ENCODE results near the gene DBR1. TPM values are rescaled to one million over a fixed set of nuclear protein-coding genes. Genes with fewer than 3 reads are reported as not detected.

DBR1 gene
- total and polyA plus RNA-seq, 8 donors, result 16.7 to 21.5 (median 20.2) TPM

DNA sequence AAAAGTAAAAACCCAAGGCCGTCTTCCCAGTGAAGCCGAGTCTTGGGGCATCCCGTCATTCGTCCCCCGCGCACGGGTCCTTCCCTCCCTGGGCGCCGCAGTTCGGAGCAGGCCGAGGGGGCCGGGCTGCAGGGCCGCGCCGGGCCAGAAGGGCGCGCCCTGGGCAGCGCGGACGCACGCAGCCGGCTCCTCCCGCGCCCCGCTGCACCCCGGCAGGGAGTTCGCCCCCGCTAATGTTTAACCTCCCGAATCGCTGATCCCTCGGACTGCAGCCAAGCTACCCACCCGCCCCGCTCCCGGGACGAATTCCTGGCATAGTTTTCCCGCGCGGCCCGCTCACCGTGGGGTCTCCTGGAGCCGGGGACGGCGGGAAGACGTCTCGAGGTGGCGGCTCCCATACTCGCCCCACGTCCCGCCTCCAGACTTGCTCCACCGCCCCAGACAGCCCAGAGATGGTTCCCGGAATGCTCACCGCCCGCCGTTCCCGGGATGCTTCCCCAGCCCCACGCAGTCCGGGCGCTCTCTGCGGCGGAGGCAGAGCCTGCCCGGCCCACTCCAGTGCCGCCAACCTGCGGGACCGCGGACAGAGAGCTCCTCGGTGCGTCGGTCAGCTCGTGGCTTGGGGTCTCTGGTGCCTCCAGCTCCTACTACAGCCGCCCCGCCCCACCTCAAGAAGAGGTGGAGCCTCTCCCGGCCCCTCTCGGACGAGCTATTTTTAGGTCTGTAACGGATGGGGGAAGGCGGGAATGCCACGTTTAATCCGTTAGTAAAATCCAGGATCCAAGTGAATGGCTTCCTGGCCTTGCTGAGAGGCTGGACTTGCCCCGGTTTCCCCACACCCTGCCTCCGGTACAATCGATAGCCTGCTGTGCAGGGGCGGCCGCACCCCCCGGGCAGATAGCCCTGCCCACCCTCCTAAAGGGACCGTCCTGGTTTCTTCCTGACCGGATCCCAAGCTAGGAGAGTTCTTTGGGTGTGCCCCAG is 59.4 kb downstream of the DBR1 start, which contains the start of gene DZIP1L:
Gene DZIP1L, minus strand, starts transcription at position 621 of the 984 bp plus-strand sequence. CDS start 11,637 bp downstream, outside the sequence.
- Histone ChIP-seq H3K4me1 (peaks cover 6 to 25% of the 10 kb centered on the region in 2 donors), H3K4me3 (peak within 1 kb of the TSS; percentile 66 to 81)

DNA sequence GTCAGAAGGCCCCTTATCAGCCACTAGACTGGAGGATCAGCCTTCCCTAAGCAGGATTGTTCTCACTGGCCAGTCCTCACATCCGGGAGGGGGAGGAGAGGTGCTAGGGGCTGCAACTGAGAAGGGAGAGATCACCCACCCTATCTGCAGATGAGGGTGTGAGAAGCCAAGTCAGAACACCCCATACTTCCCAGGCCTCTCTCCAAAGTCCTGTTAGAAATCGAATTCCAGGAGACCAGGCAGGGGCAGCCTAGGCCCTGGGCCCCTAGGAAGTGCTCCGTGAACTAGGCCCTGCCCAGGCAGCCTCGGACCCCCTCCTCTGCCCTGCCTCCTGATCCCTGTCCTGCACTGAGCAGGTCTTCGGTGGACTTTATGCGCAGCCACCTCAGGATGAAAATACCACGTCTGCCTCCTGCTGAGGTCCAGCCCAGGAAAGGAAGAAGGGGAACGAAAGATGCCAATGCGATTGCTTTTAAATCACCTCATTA is 60.2 kb downstream of the DBR1 start:
- H3K4me3 ChIP-seq, result peak overlapping the region; percentile 66 to 81
- no peaks in the 10 kb centered on the region for H3K9me3 ChIP-seq
- ATAC-seq (no peak), DNase-seq (peak in 2 of 4 donors; percentile 25 to 26)
- H3K4me1 ChIP-seq, result peaks cover 6 to 25% of the 10 kb centered on the region in 2 donors
- no peaks in the 10 kb centered on the region for H3K36me3 ChIP-seq
- H3K27ac ChIP-seq, result peak overlapping the region; percentile 78 to 90
- TF ChIP-seq, protein P1, sequence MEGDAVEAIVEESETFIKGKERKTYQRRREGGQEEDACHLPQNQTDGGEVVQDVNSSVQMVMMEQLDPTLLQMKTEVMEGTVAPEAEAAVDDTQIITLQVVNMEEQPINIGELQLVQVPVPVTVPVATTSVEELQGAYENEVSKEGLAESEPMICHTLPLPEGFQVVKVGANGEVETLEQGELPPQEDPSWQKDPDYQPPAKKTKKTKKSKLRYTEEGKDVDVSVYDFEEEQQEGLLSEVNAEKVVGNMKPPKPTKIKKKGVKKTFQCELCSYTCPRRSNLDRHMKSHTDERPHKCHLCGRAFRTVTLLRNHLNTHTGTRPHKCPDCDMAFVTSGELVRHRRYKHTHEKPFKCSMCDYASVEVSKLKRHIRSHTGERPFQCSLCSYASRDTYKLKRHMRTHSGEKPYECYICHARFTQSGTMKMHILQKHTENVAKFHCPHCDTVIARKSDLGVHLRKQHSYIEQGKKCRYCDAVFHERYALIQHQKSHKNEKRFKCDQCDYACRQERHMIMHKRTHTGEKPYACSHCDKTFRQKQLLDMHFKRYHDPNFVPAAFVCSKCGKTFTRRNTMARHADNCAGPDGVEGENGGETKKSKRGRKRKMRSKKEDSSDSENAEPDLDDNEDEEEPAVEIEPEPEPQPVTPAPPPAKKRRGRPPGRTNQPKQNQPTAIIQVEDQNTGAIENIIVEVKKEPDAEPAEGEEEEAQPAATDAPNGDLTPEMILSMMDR (IDR thresholded peaks at IDR 0.05), result no peak
- intact Hi-C loops (cut with DNase I), result no loop called here
- no peaks in the 10 kb centered on the region for H3K27me3 ChIP-seq

More for the DNA sequence above, 59.4 kb downstream of the DBR1 start, which contains the start of gene DZIP1L:
- DNase-seq (peak; percentile 73 to 95 (median 77)), ATAC-seq (peak; percentile 95)
- intact Hi-C loops (cut with DNase I), result loop anchor here in 1 of 2 donors (5.0 kb wide), 1 partner anchor 48 kb away; no protein-coding TSS in a partner anchor
- Histone ChIP-seq H3K9me3 (no peaks in the 10 kb centered on the region), H3K27ac (peak within 1 kb of the TSS; percentile 78 to 90), H3K27me3 (no peaks in the 10 kb centered on the region), H3K36me3 (no peaks in the 10 kb centered on the region)
- TF ChIP-seq, protein P1 (IDR thresholded peaks at IDR 0.05), result peak; percentile 45 to 80

DNA sequence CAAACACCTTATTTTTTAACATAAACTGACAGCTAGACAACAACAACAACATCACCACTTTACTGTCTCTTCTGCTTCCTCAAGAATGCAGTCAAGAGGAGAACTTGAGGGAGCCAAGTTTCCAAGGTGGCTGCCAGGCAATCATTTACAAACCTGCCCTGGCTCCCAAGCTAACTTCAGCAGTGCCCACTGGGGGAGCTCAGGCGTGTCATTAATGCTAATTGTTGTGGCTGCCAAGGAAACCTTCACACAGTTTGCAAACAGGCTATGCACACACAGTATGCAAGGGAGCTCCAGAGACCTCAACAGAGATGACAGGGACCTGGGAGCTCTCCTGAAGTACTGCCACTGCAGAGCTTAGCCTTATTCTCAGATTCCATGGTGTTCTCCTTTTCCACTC is 61.4 kb downstream of the DBR1 start:
- no peaks in the 10 kb centered on the region for H3K36me3 ChIP-seq
- no peaks in the 10 kb centered on the region for H3K9me3 ChIP-seq
- no peaks in the 10 kb centered on the region for H3K27me3 ChIP-seq
- H3K27ac ChIP-seq, result no peak overlapping the region
- TF ChIP-seq, protein P1 (IDR thresholded peaks at IDR 0.05), result no peak
- ATAC-seq, result no peak
- DNase-seq, result peak in 1 of 4 donors; percentile 36
- no peak overlapping the region for H3K4me3 ChIP-seq
- peaks cover 6 to 17% of the 10 kb centered on the region in 2 donors for H3K4me1 ChIP-seq
- intact Hi-C loops (cut with DNase I), result no loop called here

DNA sequence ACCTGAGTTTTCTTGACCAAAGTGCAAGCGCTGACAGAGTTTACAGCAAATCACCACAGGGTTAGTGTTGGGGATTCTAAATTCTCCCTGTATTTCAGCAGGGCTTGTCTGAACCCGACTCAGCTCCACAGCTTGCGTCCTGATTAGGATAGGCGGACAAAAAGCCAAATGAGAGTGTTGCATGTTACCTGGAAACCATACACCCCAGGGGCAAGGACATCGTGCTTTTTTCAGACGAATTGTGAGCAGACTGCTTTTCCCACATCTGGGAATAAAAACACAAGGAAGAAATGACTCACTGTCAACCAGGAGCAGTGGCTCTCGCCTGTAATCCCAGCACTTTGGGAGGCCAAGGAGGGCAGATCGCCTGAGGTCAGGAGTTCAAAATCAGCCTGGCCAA is 62.4 kb downstream of the DBR1 start:
- Histone ChIP-seq H3K36me3 (no peaks in the 10 kb centered on the region), H3K4me1 (peaks cover 6 to 17% of the 10 kb centered on the region in 2 donors), H3K27me3 (no peaks in the 10 kb centered on the region), H3K27ac (no peak overlapping the region), H3K4me3 (no peak overlapping the region), H3K9me3 (no peaks in the 10 kb centered on the region)
- intact Hi-C loops (cut with DNase I), result no loop called here
- DNase-seq, result no peak
- TF ChIP-seq, protein P1 (IDR thresholded peaks at IDR 0.05), result no peak
- no peak for ATAC-seq

Other genes with a start within 250 kb of the DBR1 start
- gene CLDN18, start 164.8 kb downstream of the DBR1 start, total RNA-seq, result 100 to 1,000 TPM in 1 of 2 donors, 10 to 100 TPM in 1; 66.8 to 354 TPM
- gene CLDN18, start 164.8 kb downstream of the DBR1 start, polyA plus RNA-seq (ENCODE audit: insufficient read length in 6 of 6), result 100 to 1,000 TPM in 1 of 6 donors, 10 to 100 TPM in 5; 53.1 to 140 (median 63.5) TPM
- gene DZIP1L, start 59.3 kb downstream of the DBR1 start, total RNA-seq, result 10 to 100 TPM; 14.0 to 16.6 TPM
- 10 to 100 TPM; 17.9 to 24.2 (median 21.6) TPM for gene DZIP1L, start 59.3 kb downstream of the DBR1 start, polyA plus RNA-seq (ENCODE audit: insufficient read length in 6 of 6)
- not detected for gene A4GNT, start 42.5 kb downstream of the DBR1 start, total RNA-seq
- gene A4GNT, start 42.5 kb downstream of the DBR1 start, polyA plus RNA-seq (ENCODE audit: insufficient read length in 6 of 6), result under 1 TPM; 0.21 to 0.53 (median 0.39) TPM
- 10 to 100 TPM; 37.1 to 50.6 TPM for gene ARMC8, start 12.4 kb upstream of the DBR1 start, total RNA-seq
- gene ARMC8, start 12.4 kb upstream of the DBR1 start, polyA plus RNA-seq (ENCODE audit: insufficient read length in 6 of 6), result 10 to 100 TPM; 46.5 to 56.4 (median 51.0) TPM
- gene NME9, start 154.9 kb upstream of the DBR1 start, total RNA-seq, result 1 to 10 TPM in 1 of 2 donors, not detected in 1; 1.8 TPM
- 1 to 10 TPM; 2.8 to 5.9 (median 4.0) TPM for gene NME9, start 154.9 kb upstream of the DBR1 start, polyA plus RNA-seq (ENCODE audit: insufficient read length in 6 of 6)
- gene MRAS, start 173.7 kb upstream of the DBR1 start, total RNA-seq, result 10 to 100 TPM; 41.0 to 48.0 TPM
- 10 to 100 TPM; 18.1 to 28.4 (median 19.2) TPM for gene MRAS, start 173.7 kb upstream of the DBR1 start, polyA plus RNA-seq (ENCODE audit: insufficient read length in 6 of 6)